Ectodermal cell (in vitro differentiated cells): ENCODE data around the gene ITGAX.

Experiments
- H3K27ac ChIP-seq: 2 replicates; pipeline ENCODE4 v1.7.0; 2013; ENCODE audit warnings: mild to moderate bottlenecking, low read depth, low read length; ENCODE audit not compliant: insufficient read depth, poor library complexity, severe bottlenecking
- H3K27me3 ChIP-seq: 2 replicates; pipeline ENCODE4 v1.7.0; 2013; ENCODE audit warnings: mild to moderate bottlenecking, low read length; ENCODE audit not compliant: insufficient read depth, control insufficient read depth, poor library complexity, severe bottlenecking
- H3K36me3 ChIP-seq: one replicate; pipeline ENCODE4 v1.7.0; 2013; ENCODE audit warnings: low read length; ENCODE audit not compliant: control insufficient read depth, insufficient read depth
- H3K4me1 ChIP-seq: one replicate; pipeline ENCODE4 v1.7.0; 2013; ENCODE audit warnings: low read length; ENCODE audit not compliant: control insufficient read depth, insufficient read depth
- H3K4me3 ChIP-seq: 2 replicates; pipeline ENCODE4 v1.7.0; 2013; ENCODE audit warnings: low read depth, low read length, control low read depth; ENCODE audit not compliant: insufficient read depth
- H3K9me3 ChIP-seq: 2 replicates; pipeline ENCODE4 v1.7.0; 2013; ENCODE audit warnings: mild to moderate bottlenecking, low read length, moderate library complexity; ENCODE audit not compliant: control insufficient read depth
- WGBS, 2 experiments: methylation state at CpG; one replicate each; pipeline ENCODE4 v1.1.7; 2013; ENCODE audit warnings: missing lambda C conversion rate in 2 of 2; 5-methylcytosine and 5-hydroxymethylcytosine counted together

The ITGAX gene

GRCh38 chr16:31375231-31375630 lies 20.3 kb downstream of the ITGAX start:
- Histone ChIP-seq H3K4me3 (no peak overlapping the region), H3K4me1 (no peaks in the 10 kb centered on the region), H3K27ac (no peak overlapping the region), H3K36me3 (no peaks in the 10 kb centered on the region), H3K9me3 (no peaks in the 10 kb centered on the region), H3K27me3 (no peaks in the 10 kb centered on the region)
- WGBS, 2 experiments = 89 to 90% methylated on average over 5 of the region's 5 CpGs

- H3K27me3 ChIP-seq = no peaks in the 10 kb centered on the region
- no peaks in the 10 kb centered on the region for H3K9me3 ChIP-seq
- WGBS, 2 experiments = 86 to 87% methylated on average over 8 of the region's 8 CpGs
- no peak overlapping the region for H3K4me3 ChIP-seq
- no peaks in the 10 kb centered on the region for H3K4me1 ChIP-seq
- no peaks in the 10 kb centered on the region for H3K36me3 ChIP-seq
- no peak overlapping the region for H3K27ac ChIP-seq
These were observed 21.7 kb downstream of the ITGAX start for GRCh38 chr16:31376705-31377104.

- H3K27ac ChIP-seq = no peak overlapping the region
- H3K27me3 ChIP-seq = no peaks in the 10 kb centered on the region
- WGBS, 2 experiments = 87 to 91% methylated on average over 7 of the region's 7 CpGs
These were observed 22.4 kb downstream of the ITGAX start for GRCh38 chr16:31377210-31377903.

GRCh38 chr16:31380201-31380600 lies 25.2 kb downstream of the ITGAX start:
- no peak overlapping the region for H3K4me3 ChIP-seq
- H3K9me3 ChIP-seq = no peaks in the 10 kb centered on the region
- 88 to 92% methylated on average over 10 to 12 of the region's 12 CpGs for WGBS, 2 experiments
- H3K36me3 ChIP-seq = no peaks in the 10 kb centered on the region
- no peaks in the 10 kb centered on the region for H3K27me3 ChIP-seq
- no peaks in the 10 kb centered on the region for H3K4me1 ChIP-seq
- no peak overlapping the region for H3K27ac ChIP-seq

More at GRCh38 chr16:31377210-31377903, 22.4 kb downstream of the ITGAX start:
- Histone ChIP-seq H3K4me3 (no peak overlapping the region), H3K4me1 (no peaks in the 10 kb centered on the region), H3K36me3 (no peaks in the 10 kb centered on the region), H3K9me3 (no peaks in the 10 kb centered on the region)

- H3K27me3 ChIP-seq = no peaks in the 10 kb centered on the region
- 28 to 29% methylated on average over 13 to 14 of the region's 14 CpGs for WGBS, 2 experiments
- H3K4me3 ChIP-seq = no peak overlapping the region
- H3K36me3 ChIP-seq = no peaks in the 10 kb centered on the region
- no peaks in the 10 kb centered on the region for H3K9me3 ChIP-seq
- H3K27ac ChIP-seq = no peak overlapping the region
- H3K4me1 ChIP-seq = no peaks in the 10 kb centered on the region
These were observed 27.6 kb downstream of the ITGAX start for GRCh38 chr16:31382485-31383161.

- WGBS, 2 experiments = 87 to 88% methylated on average over 4 of the region's 4 CpGs
- no peaks in the 10 kb centered on the region for H3K27me3 ChIP-seq
- no peaks in the 10 kb centered on the region for H3K9me3 ChIP-seq
- no peak overlapping the region for H3K4me3 ChIP-seq
- H3K36me3 ChIP-seq = no peaks in the 10 kb centered on the region
- no peaks in the 10 kb centered on the region for H3K4me1 ChIP-seq
- H3K27ac ChIP-seq = no peak overlapping the region
These were observed 30.7 kb downstream of the ITGAX start for GRCh38 chr16:31385680-31386079.

GRCh38 chr16:31386157-31386984 lies 31.4 kb downstream of the ITGAX start:
- no peaks in the 10 kb centered on the region for H3K36me3 ChIP-seq
- WGBS, 2 experiments = 70 to 73% methylated on average over 6 of the region's 6 CpGs
- H3K27me3 ChIP-seq = no peaks in the 10 kb centered on the region
- H3K4me1 ChIP-seq = no peaks in the 10 kb centered on the region
- H3K4me3 ChIP-seq = no peak overlapping the region
- no peaks in the 10 kb centered on the region for H3K9me3 ChIP-seq
- H3K27ac ChIP-seq = no peak overlapping the region

- Histone ChIP-seq H3K27ac (no peak overlapping the region), H3K4me1 (no peaks in the 10 kb centered on the region), H3K27me3 (no peaks in the 10 kb centered on the region), H3K4me3 (no peak overlapping the region), H3K9me3 (no peaks in the 10 kb centered on the region), H3K36me3 (no peaks in the 10 kb centered on the region)
- 75 to 96% methylated on average over 2 of the region's 2 CpGs for WGBS, 2 experiments
These were observed 33.6 kb downstream of the ITGAX start for GRCh38 chr16:31388535-31388934.

GRCh38 chr16:31390504-31391041 lies 35.6 kb downstream of the ITGAX start:
- Histone ChIP-seq H3K4me1 (no peaks in the 10 kb centered on the region), H3K27ac (no peak overlapping the region), H3K27me3 (no peaks in the 10 kb centered on the region), H3K36me3 (no peaks in the 10 kb centered on the region), H3K4me3 (no peak overlapping the region), H3K9me3 (no peaks in the 10 kb centered on the region)
- WGBS, 2 experiments = 89 to 94% methylated on average over 6 of the region's 6 CpGs

- no peaks in the 10 kb centered on the region for H3K9me3 ChIP-seq
- WGBS, 2 experiments = 80 to 82% methylated on average over 5 of the region's 5 CpGs
- no peaks in the 10 kb centered on the region for H3K4me1 ChIP-seq
- no peak within 1 kb of the TSS for H3K4me3 ChIP-seq
- no peak within 1 kb of the TSS for H3K27ac ChIP-seq
- H3K27me3 ChIP-seq = no peaks in the 10 kb centered on the region
- no peaks in the 10 kb centered on the region for H3K36me3 ChIP-seq
These were observed 38.1 kb downstream of the ITGAX start, which contains the start of gene ITGAD for GRCh38 chr16:31393056-31393455. Gene ITGAD, plus strand, starts transcription at chr16:31393335. Its CDS starts 26 bp downstream, at chr16:31393361.
